ENCODE results near the gene C16orf92.

C16orf92 gene

DNA sequence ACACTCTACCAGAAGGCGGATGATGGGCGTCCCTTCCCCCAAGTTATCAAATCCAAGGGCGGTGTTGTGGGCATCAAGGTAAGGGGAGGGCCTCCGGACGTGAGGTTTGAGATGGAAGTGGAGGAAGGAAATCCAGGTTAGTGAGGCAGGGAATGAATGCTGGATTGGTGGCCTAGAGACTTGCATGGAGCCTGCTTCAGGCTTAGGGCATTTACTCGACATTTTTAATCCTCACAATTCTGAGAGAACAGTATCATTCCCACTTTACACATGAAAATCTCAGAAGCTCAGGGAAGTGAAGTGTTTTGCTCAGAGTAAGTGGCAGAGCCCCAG is 44.6 kb downstream of the C16orf92 start:
- Histone ChIP-seq H3K9me2 (replicated peaks; ENCODE audit: insufficient read depth, low read length) (no peaks in the 10 kb centered on the region), H3K36me3 (ENCODE audit: low read length) (peaks cover 16% of the 10 kb centered on the region), H3K4me2 (ENCODE audit: low read depth, low read length, poor library complexity, severe bottlenecking) (no peak overlapping the region), H4K20me1 (ENCODE audit: low read depth, low read length) (no peaks in the 10 kb centered on the region; the same call in 1 of the 2 replicates), H2AFZ (ENCODE audit: low read depth, low read length, severe bottlenecking) (no peak overlapping the region), H3F3A (ENCODE audit: insufficient read depth) (peaks cover 19% of the 10 kb centered on the region), H3K9me3 (ENCODE audit: insufficient read depth, low read length) (no peaks in the 10 kb centered on the region), H3K9ac (ENCODE audit: low read length) (no peak overlapping the region), H3K79me2 (ENCODE audit: insufficient read depth, low read length) (peaks cover 34% of the 10 kb centered on the region), H3K27ac (ENCODE audit: low read depth, low read length) (no peak overlapping the region), H3K4me3 (ENCODE audit: insufficient read depth, low read length, poor library complexity, severe bottlenecking) (no peak overlapping the region), H3K27me3 (ENCODE audit: low read length) (no peaks in the 10 kb centered on the region)
- TF ChIP-seq, protein P1, sequence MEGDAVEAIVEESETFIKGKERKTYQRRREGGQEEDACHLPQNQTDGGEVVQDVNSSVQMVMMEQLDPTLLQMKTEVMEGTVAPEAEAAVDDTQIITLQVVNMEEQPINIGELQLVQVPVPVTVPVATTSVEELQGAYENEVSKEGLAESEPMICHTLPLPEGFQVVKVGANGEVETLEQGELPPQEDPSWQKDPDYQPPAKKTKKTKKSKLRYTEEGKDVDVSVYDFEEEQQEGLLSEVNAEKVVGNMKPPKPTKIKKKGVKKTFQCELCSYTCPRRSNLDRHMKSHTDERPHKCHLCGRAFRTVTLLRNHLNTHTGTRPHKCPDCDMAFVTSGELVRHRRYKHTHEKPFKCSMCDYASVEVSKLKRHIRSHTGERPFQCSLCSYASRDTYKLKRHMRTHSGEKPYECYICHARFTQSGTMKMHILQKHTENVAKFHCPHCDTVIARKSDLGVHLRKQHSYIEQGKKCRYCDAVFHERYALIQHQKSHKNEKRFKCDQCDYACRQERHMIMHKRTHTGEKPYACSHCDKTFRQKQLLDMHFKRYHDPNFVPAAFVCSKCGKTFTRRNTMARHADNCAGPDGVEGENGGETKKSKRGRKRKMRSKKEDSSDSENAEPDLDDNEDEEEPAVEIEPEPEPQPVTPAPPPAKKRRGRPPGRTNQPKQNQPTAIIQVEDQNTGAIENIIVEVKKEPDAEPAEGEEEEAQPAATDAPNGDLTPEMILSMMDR (IDR thresholded peaks at IDR 0.05; ENCODE audit: insufficient read depth, low read length, poor library complexity, severe bottlenecking), result no peak
- no peak for TF ChIP-seq EZH2phosphoT487 (conservative IDR thresholded peaks at IDR 0.05; ENCODE audit: low read length)

DNA sequence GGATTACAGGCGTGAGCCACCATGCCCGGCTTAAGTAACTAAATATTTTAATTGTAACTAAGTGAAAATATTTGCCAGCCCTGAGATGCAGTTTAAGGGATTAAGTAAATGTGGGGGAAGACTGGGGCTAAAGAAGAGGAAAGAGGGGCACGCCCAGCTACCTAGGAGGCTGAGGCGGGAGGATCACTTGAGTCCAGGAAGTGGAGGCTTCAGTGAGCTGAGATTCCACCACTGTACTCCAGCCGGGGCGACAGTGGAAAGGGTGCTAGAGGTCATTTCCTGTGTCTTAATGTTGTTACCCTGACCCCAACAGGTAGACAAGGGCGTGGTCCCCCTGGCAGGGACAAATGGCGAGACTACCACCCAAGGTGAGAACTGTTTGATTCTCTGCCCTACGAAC is 45.3 kb downstream of the C16orf92 start:
- no peaks in the 10 kb centered on the region; the same call in 1 of the 2 replicates for H4K20me1 ChIP-seq (ENCODE audit: low read depth, low read length)
- no peak overlapping the region for H3K9ac ChIP-seq (ENCODE audit: low read length)
- no peak overlapping the region for H2AFZ ChIP-seq (ENCODE audit: low read depth, low read length, severe bottlenecking)
- peaks cover 26% of the 10 kb centered on the region for H3F3A ChIP-seq (ENCODE audit: insufficient read depth)
- H3K79me2 ChIP-seq (ENCODE audit: insufficient read depth, low read length), result peaks cover 34% of the 10 kb centered on the region
- H3K4me2 ChIP-seq (ENCODE audit: low read depth, low read length, poor library complexity, severe bottlenecking), result no peak overlapping the region
- H3K27me3 ChIP-seq (ENCODE audit: low read length), result no peaks in the 10 kb centered on the region
- H3K27ac ChIP-seq (ENCODE audit: low read depth, low read length), result no peak overlapping the region
- no peaks in the 10 kb centered on the region for H3K9me3 ChIP-seq (ENCODE audit: insufficient read depth, low read length)
- TF ChIP-seq EZH2phosphoT487 (conservative IDR thresholded peaks at IDR 0.05; ENCODE audit: low read length), result no peak
- TF ChIP-seq, protein P1 (IDR thresholded peaks at IDR 0.05; ENCODE audit: insufficient read depth, low read length, poor library complexity, severe bottlenecking), result no peak
- H3K9me2 ChIP-seq (replicated peaks; ENCODE audit: insufficient read depth, low read length), result no peaks in the 10 kb centered on the region
- H3K4me3 ChIP-seq (ENCODE audit: insufficient read depth, low read length, poor library complexity, severe bottlenecking), result no peak overlapping the region
- peaks cover 16% of the 10 kb centered on the region for H3K36me3 ChIP-seq (ENCODE audit: low read length)

DNA sequence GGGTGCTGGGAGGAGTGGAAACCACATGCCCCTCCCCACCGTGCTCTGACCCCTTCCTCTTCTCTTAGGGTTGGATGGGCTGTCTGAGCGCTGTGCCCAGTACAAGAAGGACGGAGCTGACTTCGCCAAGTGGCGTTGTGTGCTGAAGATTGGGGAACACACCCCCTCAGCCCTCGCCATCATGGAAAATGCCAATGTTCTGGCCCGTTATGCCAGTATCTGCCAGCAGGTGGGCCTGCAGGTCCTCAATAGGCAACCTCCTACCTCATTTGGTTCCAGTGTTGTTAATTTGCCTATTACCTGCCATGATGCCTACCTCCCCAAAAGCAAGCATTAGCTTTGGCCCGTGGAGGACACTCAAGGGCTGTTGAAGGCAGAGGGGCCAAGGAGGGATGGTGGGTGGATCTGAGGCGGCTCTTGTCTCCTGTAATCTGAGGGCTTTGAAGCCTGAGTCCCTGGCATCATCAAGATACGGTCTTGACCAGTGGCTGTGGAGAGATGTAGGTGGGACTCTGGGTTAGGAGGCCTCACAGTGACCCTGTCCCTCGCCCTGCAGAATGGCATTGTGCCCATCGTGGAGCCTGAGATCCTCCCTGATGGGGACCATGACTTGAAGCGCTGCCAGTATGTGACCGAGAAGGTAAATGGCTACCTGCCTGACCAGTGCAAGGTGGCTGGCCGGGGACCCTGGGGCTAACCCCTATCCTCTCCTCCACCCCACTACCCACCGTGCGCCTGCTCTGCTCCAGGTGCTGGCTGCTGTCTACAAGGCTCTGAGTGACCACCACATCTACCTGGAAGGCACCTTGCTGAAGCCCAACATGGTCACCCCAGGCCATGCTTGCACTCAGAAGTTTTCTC is 46.0 kb downstream of the C16orf92 start:
- Histone ChIP-seq H2AFZ (ENCODE audit: low read depth, low read length, severe bottlenecking) (no peak overlapping the region), H4K20me1 (ENCODE audit: low read depth, low read length) (no peaks in the 10 kb centered on the region; the same call in 1 of the 2 replicates), H3F3A (ENCODE audit: insufficient read depth) (peaks cover 32% of the 10 kb centered on the region), H3K27ac (ENCODE audit: low read depth, low read length) (no peak overlapping the region), H3K27me3 (ENCODE audit: low read length) (no peaks in the 10 kb centered on the region), H3K9me2 (replicated peaks; ENCODE audit: insufficient read depth, low read length) (no peaks in the 10 kb centered on the region), H3K9ac (ENCODE audit: low read length) (no peak overlapping the region), H3K36me3 (ENCODE audit: low read length) (peaks cover 16% of the 10 kb centered on the region), H3K9me3 (ENCODE audit: insufficient read depth, low read length) (no peaks in the 10 kb centered on the region), H3K4me3 (ENCODE audit: insufficient read depth, low read length, poor library complexity, severe bottlenecking) (no peak overlapping the region), H3K79me2 (ENCODE audit: insufficient read depth, low read length) (peaks cover 34% of the 10 kb centered on the region), H3K4me2 (ENCODE audit: low read depth, low read length, poor library complexity, severe bottlenecking) (no peak overlapping the region)
- no peak for TF ChIP-seq EZH2phosphoT487 (conservative IDR thresholded peaks at IDR 0.05; ENCODE audit: low read length)
- TF ChIP-seq, protein P1 (IDR thresholded peaks at IDR 0.05; ENCODE audit: insufficient read depth, low read length, poor library complexity, severe bottlenecking), result no peak
